Peyer's patch (tissue), 4 donors: ENCODE data around the gene DMRTC2. TPM values are rescaled to one million over a fixed set of nuclear protein-coding genes. Genes with fewer than 3 reads are reported as not detected.

Experiments
- DNase-seq, 3 donors: peaks; one replicate each; pipeline ENCODE4 v3.0.0-alpha.2; 2017 to 2019
- H3K27ac ChIP-seq, 4 donors: fragments of 200-600 bp; sonication (generic); one replicate each; pipeline ENCODE4 v1.5.1; 2016 to 2019
- H3K27me3 ChIP-seq, 2 donors: fragments of 200-600 bp; sonication (generic); one replicate each; pipeline ENCODE4 v1.5.1; 2019
- H3K36me3 ChIP-seq, 3 donors: fragments of 200-600 bp; sonication (generic); one replicate each; pipeline ENCODE4 v1.5.1; 2016 to 2019
- H3K4me1 ChIP-seq, 4 donors: fragments of 200-600 bp; sonication (generic); one replicate each; pipeline ENCODE4 v1.5.1; 2016 to 2019
- H3K4me3 ChIP-seq, 4 donors: fragments of 200-600 bp; sonication (generic); 1 replicate in 3 of 4; 2 replicates in 1 of 4; pipeline ENCODE4 v1.5.1; 2016 to 2019; ENCODE audit warnings: mild to moderate bottlenecking in 1 of 4
- H3K9me3 ChIP-seq, 4 donors: fragments of 200-600 bp; sonication (generic); one replicate each; pipeline ENCODE4 v1.5.1; 2016 to 2019; ENCODE audit warnings: mild to moderate bottlenecking in 1 of 4
- CTCF ChIP-seq, 6 experiments: fragments of 450-650 bp in 4 of 6; fragments of 200-600 bp in 2 of 6; sonication (generic) in 1 of 6; IDR thresholded peaks; one replicate each; pipeline ENCODE4 v1.5.1; 2017 to 2019; ENCODE audit warnings: antibody characterized with exemption in 6 of 6, mild to moderate bottlenecking in 3 of 6, moderate library complexity in 1 of 6
- POLR2A ChIP-seq, 2 donors: fragments of 450-650 bp; IDR thresholded peaks; one replicate each; pipeline ENCODE4 v1.5.1; 2017; ENCODE audit warnings: antibody characterized with exemption in 2 of 2, mild to moderate bottlenecking in 2 of 2, moderate library complexity in 2 of 2
- total RNA-seq, 4 donors: library from RNA; depleted of rRNA; stranded (reverse); fragments of >200 nt; gene quantifications; one replicate each; pipeline ENCODE4 v1.1.0, GENCODE V29; 2016

DMRTC2 gene
- total RNA-seq, 4 donors from 2014 or later = not detected

GRCh38 chr19:41851456-41851855, 6.6 kb downstream of the DMRTC2 start:
- Histone ChIP-seq H3K27ac (no peak overlapping the region), H3K4me1 (no peaks in the 10 kb centered on the region), H3K4me3 (no peak overlapping the region), H3K27me3 (no peaks in the 10 kb centered on the region), H3K9me3 (no peaks in the 10 kb centered on the region), H3K36me3 (no peaks in the 10 kb centered on the region)
- TF ChIP-seq POLR2A (IDR thresholded peaks at IDR 0.05) (no peak), CTCF (IDR thresholded peaks at IDR 0.05) (no peak)
- DNase-seq = no peak

- TF ChIP-seq CTCF (IDR thresholded peaks at IDR 0.05) (no peak), POLR2A (IDR thresholded peaks at IDR 0.05) (no peak)
- no peak overlapping the region for H3K4me3 ChIP-seq
- H3K9me3 ChIP-seq = no peaks in the 10 kb centered on the region
- no peak overlapping the region for H3K27ac ChIP-seq
- H3K36me3 ChIP-seq = no peaks in the 10 kb centered on the region
- no peaks in the 10 kb centered on the region for H3K27me3 ChIP-seq
- H3K4me1 ChIP-seq = no peaks in the 10 kb centered on the region
- no peak for DNase-seq
These were observed 8.5 kb downstream of the DMRTC2 start for GRCh38 chr19:41853344-41853743.

DNA sequence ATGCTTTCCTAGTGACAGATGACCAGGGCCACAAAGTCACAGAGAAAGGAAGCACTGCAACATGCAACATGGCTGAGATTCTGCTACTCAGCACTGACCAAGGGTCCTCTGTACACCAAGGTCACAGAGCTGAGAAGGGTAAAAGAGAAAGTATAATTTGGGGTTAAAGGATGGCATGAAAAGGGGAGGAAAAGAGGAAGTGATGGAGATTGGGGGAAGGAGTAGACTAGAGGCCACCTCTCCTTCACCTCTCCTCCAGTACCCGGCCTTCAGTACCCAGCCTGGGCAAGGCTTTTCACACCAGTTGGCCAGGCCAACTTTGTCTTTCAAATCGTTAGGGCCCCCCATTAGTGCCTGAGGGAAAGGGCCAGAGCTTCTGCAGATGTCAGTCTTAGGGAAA, 8.9 kb downstream of the DMRTC2 start:
- H3K27me3 ChIP-seq = no peaks in the 10 kb centered on the region
- H3K36me3 ChIP-seq = no peaks in the 10 kb centered on the region
- H3K27ac ChIP-seq = no peak overlapping the region
- H3K9me3 ChIP-seq = no peaks in the 10 kb centered on the region
- H3K4me1 ChIP-seq = no peaks in the 10 kb centered on the region
- TF ChIP-seq CTCF (IDR thresholded peaks at IDR 0.05) (no peak), POLR2A (IDR thresholded peaks at IDR 0.05) (no peak)
- no peak for DNase-seq
- no peak overlapping the region for H3K4me3 ChIP-seq

- peak overlapping the region in 3 of 4 donors; percentile 80 to 98 (median 96) for H3K4me3 ChIP-seq
- DNase-seq = no peak
- no peak for TF ChIP-seq CTCF (IDR thresholded peaks at IDR 0.05)
- no peak for TF ChIP-seq POLR2A (IDR thresholded peaks at IDR 0.05)
- peaks cover 0 to 29% (median 0%) of the 10 kb centered on the region in 3 donors for H3K36me3 ChIP-seq
- H3K9me3 ChIP-seq = no peaks in the 10 kb centered on the region
- H3K4me1 ChIP-seq = peaks cover 0 to 36% (median 24%) of the 10 kb centered on the region in 4 donors
- H3K27me3 ChIP-seq = no peaks in the 10 kb centered on the region
- H3K27ac ChIP-seq = peak overlapping the region; percentile 3 to 97 (median 94)
These were observed 14.4 kb downstream of the DMRTC2 start for GRCh38 chr19:41859213-41859617.

GRCh38 chr19:41859618-41860418, 15.0 kb downstream of the DMRTC2 start, which contains the start of gene RPS19:
Gene RPS19, plus strand, starts transcription at chr19:41860255. Its CDS starts 520 bp downstream, at chr19:41860775.
- TF ChIP-seq POLR2A (IDR thresholded peaks at IDR 0.05) = peak; percentile 59 to 65
- TF ChIP-seq CTCF (IDR thresholded peaks at IDR 0.05) = peak; percentile 75 to 91 (median 83)
- H3K4me3 ChIP-seq = peak within 1 kb of the TSS; percentile 80 to 98 (median 90)
- H3K27me3 ChIP-seq = no peaks in the 10 kb centered on the region
- peaks cover 0 to 41% (median 24%) of the 10 kb centered on the region in 4 donors for H3K4me1 ChIP-seq
- H3K9me3 ChIP-seq = no peaks in the 10 kb centered on the region
- H3K27ac ChIP-seq = peak within 1 kb of the TSS; percentile 90 to 97 (median 94)
- peaks cover 0 to 35% (median 0%) of the 10 kb centered on the region in 3 donors for H3K36me3 ChIP-seq
- DNase-seq = peak; percentile 96 to 99 (median 98)
